GM19023 (cell line): ENCODE results near the gene KIF26A.

Experiments
- ATAC-seq: cut with Tn5 transposase; IDR thresholded peaks from one replicate; pipeline ENCODE4 v1.9.1; 2021; ENCODE audit warnings: mild to moderate bottlenecking, moderate library complexity; ENCODE audit not compliant: unreplicated experiment

KIF26A gene

DNA sequence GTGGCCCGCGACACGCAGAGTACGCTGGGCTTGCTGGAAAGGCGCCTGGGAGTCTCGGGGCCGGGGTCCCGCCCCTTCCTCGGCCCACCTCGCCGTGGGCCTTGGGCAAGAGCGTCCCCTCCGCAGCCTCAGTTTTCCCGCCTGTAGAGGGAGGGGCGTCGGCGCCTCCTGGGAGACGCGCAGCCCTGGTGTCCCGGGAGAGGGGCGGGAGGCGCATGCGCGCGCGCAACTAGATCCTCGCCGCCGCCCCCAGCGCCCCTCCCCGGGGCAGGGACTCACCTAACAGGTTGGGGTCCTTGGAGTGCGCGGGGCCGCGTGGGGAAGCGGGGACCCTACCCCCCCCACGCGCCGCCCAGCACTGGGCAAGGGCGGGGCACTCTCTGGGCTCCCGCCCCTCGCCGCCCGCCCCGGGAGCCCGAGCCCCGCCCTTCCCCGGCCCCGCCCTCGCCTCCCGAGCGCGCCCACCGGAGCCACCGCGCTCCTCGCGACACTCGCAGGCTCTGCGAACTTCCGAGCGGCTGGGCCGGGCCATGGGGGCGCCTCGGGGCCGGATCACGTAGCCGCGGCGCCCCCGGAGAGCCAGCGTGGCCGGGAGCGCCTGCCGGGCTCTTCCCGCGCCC, at the start of gene KIF26A:
Gene KIF26A, plus strand, starts transcription at position 490 of the 620 bp plus-strand sequence. CDS start 136 bp downstream, outside the sequence.
- ATAC-seq, result no peak

DNA sequence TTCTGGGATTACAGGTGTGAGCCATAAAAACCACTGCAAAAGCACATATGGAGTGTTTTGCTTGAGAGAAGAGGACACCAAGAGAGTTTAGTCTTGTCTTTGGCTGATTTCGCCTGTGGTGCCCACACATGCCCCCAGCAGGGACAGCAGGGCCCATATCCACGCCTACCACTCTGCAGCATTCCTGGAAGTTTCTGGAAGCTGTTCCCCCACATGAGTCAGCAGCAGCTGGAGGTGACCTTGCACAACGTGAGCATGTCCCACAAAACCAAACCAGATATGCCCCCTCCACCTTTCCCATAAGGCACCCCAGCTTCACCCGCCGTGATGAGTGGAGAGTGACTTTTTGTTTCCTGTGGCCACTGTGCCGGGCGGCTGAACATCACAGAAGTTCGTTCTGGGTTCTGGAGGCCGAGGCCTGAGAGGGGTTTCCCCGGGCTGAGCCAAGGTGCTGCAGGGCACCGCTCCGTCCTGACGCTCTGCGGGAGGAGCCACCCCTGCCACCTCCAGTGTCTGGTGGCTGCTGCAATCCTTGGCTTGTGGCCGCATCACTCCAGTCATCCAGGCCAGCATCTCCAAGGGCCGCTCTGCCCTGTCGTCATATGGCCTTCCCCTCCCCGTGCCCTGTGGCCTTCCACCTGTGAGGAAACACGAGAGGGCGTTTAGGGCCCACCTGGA, 48.2 kb upstream of the KIF26A start:
- no peak for ATAC-seq

DNA sequence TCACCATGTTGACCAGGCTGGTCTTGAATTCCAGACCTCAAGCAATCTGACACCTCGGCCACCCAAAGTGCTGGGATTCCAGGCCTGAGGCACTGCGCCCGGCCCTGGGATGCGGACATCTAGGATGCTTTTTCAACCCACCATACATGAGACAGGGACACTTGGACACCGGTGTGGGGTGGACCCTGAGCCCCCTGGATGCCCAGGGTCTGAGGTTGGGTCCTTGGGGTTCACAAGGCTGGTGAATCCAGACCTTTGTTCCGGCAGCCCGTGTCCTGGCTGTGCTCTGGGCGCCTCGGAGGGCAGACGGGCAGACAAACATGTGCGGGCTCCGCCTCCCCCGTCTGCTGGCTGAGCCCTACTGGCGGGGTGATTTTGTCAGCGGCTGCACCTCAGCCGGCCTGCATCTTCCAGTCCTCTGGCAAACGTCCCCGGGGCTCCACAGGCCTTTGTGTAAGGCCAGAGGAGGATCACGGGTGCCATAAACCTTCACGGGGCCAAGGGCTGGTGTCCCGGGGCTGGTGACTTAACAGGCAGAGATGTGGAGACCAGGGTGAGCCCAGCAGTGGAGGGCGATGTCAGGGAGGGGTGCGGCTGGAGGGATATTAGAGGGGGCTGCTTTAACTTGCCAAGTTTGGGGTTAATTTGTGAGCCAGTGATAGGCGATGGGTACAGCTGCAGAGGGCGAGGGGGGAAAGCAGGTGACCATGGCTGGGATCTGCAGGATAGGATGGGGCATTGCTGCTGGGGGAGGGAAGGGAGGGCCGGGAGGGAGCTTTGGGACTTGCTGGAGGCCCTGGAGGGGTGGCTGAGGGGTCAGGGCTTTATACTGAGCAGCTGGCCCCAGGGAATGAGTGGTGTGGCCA, 47.1 kb upstream of the KIF26A start:
- ATAC-seq, result no peak

DNA sequence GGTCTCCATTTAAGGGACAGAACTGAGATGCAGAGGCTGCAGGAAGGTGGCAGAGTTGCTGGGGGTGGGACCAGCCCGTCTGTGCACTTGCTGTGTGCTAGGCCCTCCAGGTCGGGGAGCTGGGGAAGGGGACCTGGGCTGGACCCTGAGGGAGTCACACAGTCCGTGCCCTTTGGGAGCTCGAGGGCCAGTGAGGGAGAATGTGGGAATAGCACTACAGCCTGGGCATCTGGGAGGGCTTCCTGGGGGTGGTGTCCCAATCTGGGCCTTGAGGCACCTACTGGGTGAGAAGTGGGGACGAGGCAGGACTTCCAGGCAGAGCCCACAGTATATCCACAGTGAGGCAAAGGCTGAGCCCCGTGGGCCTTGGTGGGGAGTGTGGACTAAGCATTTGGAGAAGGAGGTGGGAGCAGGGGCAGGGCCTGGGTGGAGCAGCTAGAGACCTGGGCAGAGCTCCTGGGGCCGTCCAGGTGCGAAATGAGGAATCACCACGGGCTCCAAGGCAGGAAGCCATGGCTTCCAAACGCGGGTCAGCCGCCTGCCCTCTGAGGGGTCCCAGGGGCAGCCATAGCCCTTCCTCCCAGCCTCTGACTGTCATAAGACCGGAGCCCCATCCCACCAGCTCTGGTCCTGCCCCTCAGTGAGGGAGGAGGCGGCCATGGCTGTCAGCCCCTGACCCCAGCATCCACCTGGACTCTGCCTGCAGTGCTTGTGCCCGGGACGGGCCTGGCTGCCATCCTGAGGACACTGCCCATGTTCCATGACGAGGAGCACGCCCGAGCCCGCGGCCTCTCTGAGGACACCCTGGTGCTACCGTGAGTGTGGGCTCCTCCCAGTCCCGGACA, 46.2 kb upstream of the KIF26A start:
- ATAC-seq, result no peak

DNA sequence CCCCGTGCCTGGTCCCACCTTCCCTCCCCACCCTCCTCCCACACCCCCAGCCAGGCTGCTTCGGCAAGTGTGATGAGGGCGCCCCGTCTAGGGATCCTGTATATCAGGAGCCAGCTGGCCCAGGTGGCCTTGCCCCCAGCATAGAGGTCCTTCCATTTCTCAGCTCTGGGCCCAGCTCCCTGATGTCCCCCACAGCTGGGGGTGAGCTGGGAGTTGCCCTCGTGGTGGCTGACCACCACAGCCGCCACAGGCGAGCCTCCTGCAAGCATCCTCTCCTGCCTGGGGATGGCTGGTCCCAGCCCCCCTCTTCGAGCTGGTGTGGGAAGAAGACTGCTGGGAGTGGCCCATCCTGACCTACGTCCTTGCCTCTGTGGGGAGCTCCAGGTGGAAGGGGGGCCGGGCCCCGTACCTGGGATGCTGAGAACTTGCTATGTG, 45.4 kb upstream of the KIF26A start:
- ATAC-seq, result no peak

DNA sequence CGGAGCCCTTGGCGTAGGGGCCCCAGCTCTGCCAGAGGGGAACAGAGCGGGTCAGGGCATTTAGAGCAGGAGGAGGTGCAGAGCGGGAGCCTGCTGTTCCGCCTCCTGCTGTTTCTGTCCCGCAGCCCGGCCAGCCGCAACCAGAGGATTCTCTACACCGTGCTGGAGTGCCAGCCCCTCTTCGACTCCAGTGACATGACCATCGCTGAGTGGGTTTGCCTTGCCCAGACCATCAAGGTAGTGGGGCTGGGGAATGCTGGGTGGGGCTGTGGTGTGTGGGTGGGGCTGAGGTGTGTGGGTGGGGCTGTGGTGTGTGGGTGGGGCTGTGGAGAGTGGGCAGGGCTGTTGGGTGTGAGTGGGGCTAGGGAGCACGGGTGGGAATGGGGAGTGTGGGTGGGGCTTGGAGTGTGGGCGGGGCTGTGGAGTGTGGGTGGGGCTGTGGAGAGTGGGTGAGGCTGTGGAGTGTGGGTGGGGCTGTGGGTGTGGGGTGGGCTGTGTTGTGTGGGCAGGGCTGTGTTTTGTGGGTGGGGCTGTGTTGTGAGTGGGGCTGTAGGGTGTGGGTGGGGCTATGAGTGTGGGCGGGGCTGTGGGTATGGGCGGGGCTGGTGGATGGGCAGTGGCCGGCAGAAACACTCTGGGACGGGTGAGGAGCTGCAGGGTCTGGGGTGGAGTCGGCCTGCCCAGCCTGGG, 44.9 kb upstream of the KIF26A start:
- no peak for ATAC-seq

DNA sequence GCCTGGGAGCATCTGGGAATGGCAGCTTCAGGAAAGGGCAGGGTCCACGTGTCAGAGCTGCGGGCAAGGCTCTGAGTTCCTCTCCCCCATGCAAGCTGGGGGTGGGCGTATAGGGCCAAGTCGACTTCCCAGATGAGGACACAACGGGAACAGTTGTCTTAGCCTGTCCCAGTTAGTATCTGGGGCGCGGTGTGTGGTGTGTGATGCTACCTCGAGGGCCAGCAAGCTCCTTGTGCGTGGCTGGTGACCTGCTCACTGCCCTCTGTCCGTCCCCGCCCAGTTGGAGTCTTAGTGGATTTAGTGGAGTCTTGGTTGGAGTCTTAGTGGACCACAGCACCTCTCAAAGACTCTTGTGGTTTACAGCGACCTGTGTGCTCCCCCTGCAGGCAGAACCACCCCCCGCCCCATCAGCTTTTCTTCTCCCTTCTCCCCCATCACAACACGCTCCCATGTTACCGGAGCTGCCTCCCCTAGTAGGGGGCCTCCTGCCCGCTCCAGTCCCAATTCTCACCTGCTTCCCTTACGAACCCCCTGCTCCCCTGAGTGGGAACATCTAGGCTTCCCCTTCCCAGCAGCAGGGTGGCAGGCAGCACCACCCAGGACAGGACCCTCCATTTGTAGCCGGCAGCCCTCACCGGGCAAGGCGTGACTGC, 44.2 kb upstream of the KIF26A start:
- ATAC-seq, result no peak

DNA sequence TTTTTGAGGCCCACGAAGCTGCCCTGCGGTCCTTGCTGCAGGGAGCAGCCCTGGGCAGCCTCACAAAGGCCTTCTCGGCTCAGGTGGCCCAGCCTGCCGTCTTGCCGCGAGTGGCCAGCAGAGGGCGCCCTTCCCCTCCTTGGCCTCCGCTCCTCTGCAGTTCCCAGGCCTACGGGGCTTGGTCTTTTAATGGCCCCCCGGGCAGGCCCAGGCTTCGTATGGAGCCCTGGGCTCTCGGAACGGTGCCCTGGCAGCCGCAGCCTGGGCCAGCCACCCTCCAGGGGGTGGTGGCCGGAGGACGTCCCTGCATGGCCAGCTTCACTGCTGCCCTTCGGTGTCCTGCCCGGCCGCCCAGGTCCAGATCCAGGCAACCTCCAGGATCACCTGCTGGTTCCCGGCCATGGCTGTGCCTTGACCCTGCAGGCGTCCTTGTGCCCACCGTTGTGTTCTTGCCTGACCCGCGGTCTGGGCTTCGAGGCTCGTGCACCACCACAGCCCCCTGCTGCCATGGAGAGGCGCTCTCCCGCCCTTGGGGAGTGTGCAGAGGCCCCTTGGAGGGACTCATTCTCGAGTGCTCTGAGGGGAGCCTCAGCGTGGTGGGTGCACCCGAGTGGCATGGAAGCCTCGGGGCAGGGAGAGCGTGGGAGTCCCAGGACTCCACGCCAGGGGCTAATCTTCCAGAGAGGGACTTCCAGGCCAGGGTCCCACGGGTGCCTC, 43.5 kb upstream of the KIF26A start:
- no peak for ATAC-seq

DNA sequence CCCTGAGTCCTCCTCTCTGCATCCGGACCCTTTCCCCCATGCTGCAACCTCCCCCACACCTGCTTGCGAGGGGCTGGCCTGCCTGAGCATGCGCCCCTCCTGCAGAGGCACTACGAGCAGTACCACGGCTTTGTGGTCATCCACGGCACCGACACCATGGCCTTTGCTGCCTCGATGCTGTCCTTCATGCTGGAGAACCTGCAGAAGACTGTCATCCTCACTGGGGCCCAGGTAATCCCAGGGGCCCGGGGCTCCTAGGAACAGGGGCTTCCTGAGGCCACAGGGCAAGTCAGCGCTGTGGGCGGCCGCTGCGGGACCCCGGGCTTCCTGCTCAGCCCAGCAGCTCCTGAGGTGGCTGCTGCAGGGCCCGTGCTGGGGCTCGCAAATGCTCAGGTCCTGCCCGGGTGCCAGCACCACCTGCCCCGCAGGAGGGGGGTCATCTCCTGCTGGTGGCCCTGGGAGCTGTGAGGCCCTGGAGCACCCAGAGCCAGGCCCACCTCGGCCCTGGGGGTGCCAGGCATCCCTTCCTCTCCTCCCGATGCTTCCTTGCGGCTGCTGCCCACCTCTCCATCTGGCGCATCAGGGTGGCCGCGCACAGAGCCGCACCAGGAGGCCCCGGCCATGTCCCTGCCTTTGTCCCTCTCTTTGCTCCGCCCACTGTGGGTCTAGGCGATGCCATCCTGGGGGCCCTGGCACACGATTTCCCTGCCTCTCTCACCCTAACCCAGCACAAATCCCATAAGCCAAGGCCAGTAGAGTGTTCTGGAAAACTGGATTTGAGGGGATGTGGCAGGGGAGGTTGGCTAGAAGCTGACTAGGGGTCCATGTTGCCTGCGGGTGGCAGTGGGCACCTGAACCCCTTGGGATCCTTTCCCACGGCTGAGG, 42.7 kb upstream of the KIF26A start:
- ATAC-seq, result no peak

DNA sequence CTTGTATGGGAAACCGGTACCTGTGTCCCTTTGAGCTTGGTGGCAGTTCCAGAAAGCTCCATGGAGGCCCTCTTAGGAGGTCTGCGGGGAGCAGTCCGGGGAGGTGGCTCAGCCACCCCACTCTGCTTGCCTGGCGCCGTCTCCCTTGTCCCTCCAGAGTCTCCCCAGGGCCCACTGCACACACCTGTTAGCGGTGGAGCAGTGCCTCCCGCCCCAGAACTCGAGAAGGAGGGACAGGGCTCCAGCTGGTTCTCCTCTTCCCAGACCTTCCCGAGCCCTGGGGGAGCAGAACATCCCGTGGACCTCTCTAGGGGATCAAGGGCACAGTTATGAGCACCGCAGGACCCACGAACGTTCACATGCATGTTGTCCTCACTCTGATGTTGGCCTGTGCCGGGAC, 42.1 kb upstream of the KIF26A start:
- ATAC-seq, result no peak

DNA sequence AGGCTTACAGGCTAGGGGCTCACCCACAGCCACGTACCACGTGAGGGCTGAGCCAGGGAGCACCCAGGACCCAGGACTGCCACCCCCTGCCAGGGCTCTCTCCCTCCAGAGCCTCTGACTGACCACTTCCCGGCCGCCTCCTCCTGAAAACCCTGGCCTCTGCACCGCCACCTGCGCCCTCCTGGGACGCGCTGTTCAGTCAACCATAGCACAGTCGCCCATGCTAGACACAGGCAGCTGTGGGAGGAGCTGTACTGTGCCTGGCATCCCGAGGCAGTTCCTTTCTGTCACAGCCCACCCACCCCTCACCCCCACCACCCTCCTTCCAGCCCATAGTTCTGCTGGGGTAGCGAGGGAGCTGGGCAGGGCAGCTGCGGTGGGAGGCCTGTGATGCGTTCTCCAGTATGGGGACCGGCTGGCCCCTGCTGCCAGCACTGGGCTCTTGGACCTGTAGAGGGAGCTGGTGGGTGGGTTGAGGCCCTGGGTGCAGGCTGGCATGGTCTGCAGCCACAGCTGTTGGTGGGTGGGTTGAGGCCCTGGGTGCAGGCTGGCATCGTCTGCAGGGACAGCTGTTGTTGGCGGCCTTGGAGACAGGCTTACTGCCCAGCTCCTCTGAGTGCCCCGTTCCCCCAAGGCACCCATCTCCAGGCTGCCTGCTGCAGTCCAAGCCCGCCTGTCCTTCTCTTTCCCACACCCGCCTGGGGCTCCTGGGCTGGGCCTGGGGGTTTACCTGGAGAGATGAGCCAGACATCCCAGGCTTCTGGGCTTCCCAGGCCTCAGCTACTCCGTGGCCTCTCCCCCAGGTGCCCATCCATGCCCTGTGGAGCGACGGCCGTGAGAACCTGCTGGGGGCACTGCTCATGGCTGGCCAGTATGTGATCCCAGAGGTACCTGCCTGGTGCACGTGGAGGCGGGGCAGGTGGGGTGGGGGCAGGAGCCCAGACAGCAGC, 41.4 kb upstream of the KIF26A start:
- no peak for ATAC-seq

DNA sequence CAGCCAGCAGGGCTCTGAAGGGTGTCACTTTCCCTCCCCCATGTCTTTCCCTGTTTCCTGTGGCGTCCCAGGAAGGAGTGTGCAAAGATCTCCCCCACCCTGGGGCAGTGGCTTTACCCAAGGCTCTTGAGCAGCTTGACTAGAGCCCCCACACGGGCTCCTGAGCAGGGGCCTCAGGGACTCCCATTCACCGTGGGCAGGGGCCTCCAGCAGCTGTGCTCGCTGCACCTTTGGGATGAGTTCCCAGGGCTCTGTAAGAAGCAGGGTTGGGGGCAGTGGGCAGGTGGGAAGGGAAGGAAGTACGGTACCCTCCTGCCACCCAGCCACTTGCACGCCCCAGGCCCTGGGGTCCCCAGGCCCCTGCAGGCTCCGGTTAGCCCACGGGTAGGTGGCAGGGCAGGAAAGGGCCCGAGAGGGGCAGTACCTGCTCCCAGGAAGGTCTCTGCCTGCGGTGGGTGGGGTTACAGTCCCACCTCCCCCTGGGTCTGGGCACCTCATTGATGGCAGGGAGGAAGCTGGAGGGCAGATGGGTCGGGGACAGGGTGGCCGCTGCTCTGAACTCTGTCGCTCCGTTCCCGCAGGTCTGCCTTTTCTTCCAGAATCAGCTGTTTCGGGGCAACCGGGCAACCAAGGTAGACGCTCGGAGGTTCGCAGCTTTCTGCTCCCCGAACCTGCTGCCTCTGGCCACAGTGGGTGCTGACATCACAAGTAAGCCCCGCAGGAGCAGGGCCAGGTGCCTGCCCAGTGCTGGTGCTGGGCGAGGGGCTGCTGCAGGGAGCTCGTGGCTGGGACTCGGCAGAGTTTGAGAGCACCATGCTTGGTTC, 39.9 kb upstream of the KIF26A start:
- no peak for ATAC-seq

DNA sequence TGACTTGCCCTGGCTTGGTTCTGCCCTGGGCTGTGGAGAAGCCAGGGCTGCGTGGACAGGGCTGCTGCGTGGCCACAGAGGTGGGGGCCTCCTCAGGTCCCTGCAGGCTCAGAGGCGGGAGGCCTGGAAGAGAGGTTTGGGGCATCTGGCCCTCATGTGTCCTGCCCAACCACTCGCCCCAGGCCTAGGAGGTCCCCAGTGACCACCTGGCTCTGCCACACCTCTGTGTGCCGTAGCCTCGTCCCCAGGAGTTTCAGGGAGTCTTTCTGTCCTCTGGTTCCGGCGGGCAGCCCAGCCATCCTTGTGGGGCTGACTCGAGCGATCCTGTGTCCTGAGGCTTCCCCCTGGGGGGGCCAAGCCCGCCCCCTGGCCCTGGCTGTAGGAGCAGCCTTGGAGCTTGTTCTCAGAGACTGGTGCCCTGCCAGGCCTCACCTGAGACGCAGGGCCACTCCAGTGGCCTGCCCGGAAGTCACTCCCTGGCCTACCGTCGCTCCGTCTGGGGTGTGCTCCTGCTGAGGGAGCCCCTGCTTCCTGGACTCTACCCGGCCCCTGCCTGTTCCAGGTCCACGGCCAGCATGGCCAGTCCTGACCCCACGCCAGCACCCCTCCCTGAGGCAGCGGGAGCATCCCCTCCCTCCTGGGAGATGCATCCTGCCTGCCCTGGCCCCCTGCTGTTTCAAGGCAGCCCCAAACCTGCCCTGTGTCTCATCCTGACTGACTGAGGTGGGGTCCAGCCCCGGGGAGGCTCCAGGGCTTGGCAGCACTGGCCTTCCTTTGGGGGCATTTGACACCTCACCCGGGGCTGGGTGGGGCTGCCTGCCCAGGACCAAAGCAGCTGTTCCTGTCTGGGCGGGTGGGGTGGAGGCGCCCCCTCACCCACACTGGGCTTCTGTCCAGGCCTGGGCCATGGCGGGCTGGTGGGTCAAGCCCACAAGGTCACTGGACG, 39.0 kb upstream of the KIF26A start:
- no peak for ATAC-seq

DNA sequence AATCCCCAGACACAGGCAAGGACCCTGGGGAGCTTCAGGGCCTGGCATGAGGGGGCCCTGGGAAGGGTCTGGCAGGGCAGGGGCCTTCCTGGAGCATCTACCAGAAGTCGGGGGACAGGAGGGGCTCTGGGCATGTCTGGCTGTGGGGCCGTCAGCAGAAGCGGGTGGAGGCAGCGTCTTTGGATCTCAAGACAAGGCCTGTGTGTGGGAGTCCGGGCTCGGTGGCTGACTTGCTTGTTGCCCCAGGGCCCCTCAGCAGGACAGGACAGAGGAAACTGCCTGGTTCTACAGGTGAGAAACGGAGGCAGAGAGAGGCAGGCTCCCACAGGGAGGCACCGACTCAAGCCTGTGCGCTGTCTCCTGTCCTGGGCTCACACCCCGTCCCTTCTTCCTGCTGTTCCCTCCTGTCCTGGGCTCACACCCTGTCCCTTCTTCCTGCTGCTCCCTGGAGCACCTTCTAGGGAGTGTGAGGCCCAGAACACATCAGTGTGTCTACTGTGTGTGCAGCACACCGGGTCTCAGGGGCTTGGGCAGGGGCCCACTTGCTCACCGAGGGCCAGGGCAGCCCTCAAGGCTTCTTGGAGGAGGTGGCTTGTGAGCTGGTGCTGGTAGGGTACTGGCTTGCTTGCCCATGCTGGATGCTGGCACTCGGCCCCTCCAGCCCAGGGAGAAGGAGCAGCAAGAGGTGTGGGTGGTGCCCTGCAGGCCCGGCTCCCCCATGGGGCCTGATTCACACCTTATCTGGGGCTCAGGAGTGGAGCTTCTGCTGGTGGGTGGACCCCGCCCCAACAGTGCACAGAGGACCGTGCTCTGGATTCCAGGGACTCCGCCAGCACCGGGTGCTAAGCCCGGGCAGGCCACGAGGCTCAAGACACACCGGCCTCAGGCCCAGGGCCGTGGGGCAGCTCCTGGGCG, 38.0 kb upstream of the KIF26A start:
- no peak for ATAC-seq
